Uterus (tissue), 4 donors: ENCODE data around the gene HERC5. TPM values are rescaled to one million over a fixed set of nuclear protein-coding genes. Genes with fewer than 3 reads are reported as not detected.

ENCODE experiments used
- DNase-seq, 2 donors: peaks; one replicate each; pipeline ENCODE4 v3.0.0-alpha.2; 2019 to 2020
- H3K27ac ChIP-seq, 2 donors: fragments of 200-600 bp; sonication (generic); 1 replicate in 1 of 2; 2 replicates in 1 of 2; pipeline ENCODE4 v1.5.1; 2016 to 2018
- H3K27me3 ChIP-seq, 2 donors: fragments of 200-600 bp; sonication (generic); one replicate each; pipeline ENCODE4 v1.5.1; 2018 to 2019; ENCODE audit warnings: control low read depth in 1 of 2
- H3K36me3 ChIP-seq, 2 donors: fragments of 200-600 bp; sonication (generic); one replicate each; pipeline ENCODE4 v1.5.1; 2019; ENCODE audit warnings: control low read depth in 1 of 2
- H3K4me1 ChIP-seq, 2 donors: fragments of 200-600 bp; sonication (generic); one replicate each; pipeline ENCODE4 v1.5.1; 2018 to 2019; ENCODE audit warnings: control low read depth in 1 of 2
- H3K4me3 ChIP-seq, 2 donors: fragments of 200-600 bp; sonication (generic); 1 replicate in 1 of 2; 2 replicates in 1 of 2; pipeline ENCODE4 v1.5.1; 2018 to 2019; ENCODE audit warnings: mild to moderate bottlenecking in 1 of 2
- H3K9me3 ChIP-seq, 2 donors: fragments of 200-600 bp; sonication (generic); one replicate each; pipeline ENCODE4 v1.5.1; 2019; ENCODE audit warnings: control low read depth in 1 of 2
- POLR2A ChIP-seq, 2 donors: fragments of 450-650 bp; IDR thresholded peaks; one replicate each; pipeline ENCODE4 v1.6.1; 2016; ENCODE audit warnings: antibody characterized with exemption in 2 of 2, mild to moderate bottlenecking in 1 of 2, moderate library complexity in 1 of 2
- intact Hi-C: fragments of 100-400 bp; cut with DNase I; formaldehyde crosslinking; loops from one replicate; pipeline ENCODE4 v1.15.1; 2023; ENCODE audit warnings: low total_unique reads
- total RNA-seq, 4 donors: library from RNA; depleted of rRNA in 3 of 4; stranded (reverse); fragments of >200 nt in 3 of 4; gene quantifications; one replicate each; pipeline versions ENCODE4 v1.1.0 to v1.2.4, GENCODE V29; 2014 to 2023
- TF ChIP-seq, protein P1 (sequence below), 4 experiments: fragments of 200-600 bp in 2 of 4; fragments of 450-650 bp in 2 of 4; sonication (generic) in 2 of 4; IDR thresholded peaks; one replicate each; pipeline ENCODE4 v1.5.1; 2016 to 2019; ENCODE audit warnings: antibody characterized with exemption in 4 of 4, mild to moderate bottlenecking in 2 of 4, moderate library complexity in 1 of 4
- donor health status: DM: yes; HTN: yes; CAD: no.

Gene HERC5
- total RNA-seq, 4 donors from 2014 or later: 4.3 to 23.7 (median 10.6) TPM

GRCh38 chr4:88497859-88498409 lies 41.0 kb downstream of the HERC5 start:
- Histone ChIP-seq H3K9me3 (no peaks in the 10 kb centered on the region), H3K27ac (no peak overlapping the region), H3K27me3 (no peaks in the 10 kb centered on the region), H3K4me3 (no peak overlapping the region), H3K4me1 (no peaks in the 10 kb centered on the region), H3K36me3 (no peaks in the 10 kb centered on the region)
- intact Hi-C loops: no loop called here
- no peak for DNase-seq
- TF ChIP-seq, protein P1, sequence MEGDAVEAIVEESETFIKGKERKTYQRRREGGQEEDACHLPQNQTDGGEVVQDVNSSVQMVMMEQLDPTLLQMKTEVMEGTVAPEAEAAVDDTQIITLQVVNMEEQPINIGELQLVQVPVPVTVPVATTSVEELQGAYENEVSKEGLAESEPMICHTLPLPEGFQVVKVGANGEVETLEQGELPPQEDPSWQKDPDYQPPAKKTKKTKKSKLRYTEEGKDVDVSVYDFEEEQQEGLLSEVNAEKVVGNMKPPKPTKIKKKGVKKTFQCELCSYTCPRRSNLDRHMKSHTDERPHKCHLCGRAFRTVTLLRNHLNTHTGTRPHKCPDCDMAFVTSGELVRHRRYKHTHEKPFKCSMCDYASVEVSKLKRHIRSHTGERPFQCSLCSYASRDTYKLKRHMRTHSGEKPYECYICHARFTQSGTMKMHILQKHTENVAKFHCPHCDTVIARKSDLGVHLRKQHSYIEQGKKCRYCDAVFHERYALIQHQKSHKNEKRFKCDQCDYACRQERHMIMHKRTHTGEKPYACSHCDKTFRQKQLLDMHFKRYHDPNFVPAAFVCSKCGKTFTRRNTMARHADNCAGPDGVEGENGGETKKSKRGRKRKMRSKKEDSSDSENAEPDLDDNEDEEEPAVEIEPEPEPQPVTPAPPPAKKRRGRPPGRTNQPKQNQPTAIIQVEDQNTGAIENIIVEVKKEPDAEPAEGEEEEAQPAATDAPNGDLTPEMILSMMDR (IDR thresholded peaks at IDR 0.05): no peak
- TF ChIP-seq POLR2A (IDR thresholded peaks at IDR 0.05): no peak

DNA sequence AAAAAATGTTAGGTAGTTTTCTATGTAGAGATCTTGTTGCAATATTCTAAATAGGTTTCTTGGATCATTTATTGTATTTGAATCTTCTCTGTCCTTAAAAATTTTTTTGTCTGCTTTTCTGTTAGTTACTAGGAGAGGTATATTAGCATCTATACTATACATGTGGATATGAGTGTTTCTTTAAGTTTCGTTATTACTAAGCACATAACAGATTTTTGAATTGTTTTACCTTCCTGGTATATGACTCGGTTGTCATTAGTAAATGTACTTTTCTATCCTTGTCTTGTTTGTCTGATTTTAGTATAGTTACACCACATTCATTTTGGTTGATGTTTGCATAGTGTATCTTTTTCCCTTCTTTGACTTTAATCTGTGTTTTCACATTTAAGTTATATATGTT lies 46.4 kb downstream of the HERC5 start:
- H3K27me3 ChIP-seq: no peaks in the 10 kb centered on the region
- H3K4me1 ChIP-seq: no peaks in the 10 kb centered on the region
- no peaks in the 10 kb centered on the region for H3K9me3 ChIP-seq
- intact Hi-C loops: no loop called here
- no peak for TF ChIP-seq POLR2A (IDR thresholded peaks at IDR 0.05)
- TF ChIP-seq, protein P1 (IDR thresholded peaks at IDR 0.05): no peak
- no peak overlapping the region for H3K27ac ChIP-seq
- DNase-seq: no peak
- H3K36me3 ChIP-seq: no peaks in the 10 kb centered on the region
- H3K4me3 ChIP-seq: no peak overlapping the region

- Histone ChIP-seq H3K27ac (no peak overlapping the region), H3K27me3 (no peaks in the 10 kb centered on the region), H3K4me1 (no peaks in the 10 kb centered on the region), H3K9me3 (no peaks in the 10 kb centered on the region), H3K4me3 (no peak overlapping the region), H3K36me3 (no peaks in the 10 kb centered on the region)
- DNase-seq: no peak
- TF ChIP-seq POLR2A (IDR thresholded peaks at IDR 0.05): no peak
- TF ChIP-seq, protein P1 (IDR thresholded peaks at IDR 0.05): no peak
- intact Hi-C loops: no loop called here
These were observed 54.3 kb downstream of the HERC5 start for GRCh38 chr4:88511236-88511635.

DNA sequence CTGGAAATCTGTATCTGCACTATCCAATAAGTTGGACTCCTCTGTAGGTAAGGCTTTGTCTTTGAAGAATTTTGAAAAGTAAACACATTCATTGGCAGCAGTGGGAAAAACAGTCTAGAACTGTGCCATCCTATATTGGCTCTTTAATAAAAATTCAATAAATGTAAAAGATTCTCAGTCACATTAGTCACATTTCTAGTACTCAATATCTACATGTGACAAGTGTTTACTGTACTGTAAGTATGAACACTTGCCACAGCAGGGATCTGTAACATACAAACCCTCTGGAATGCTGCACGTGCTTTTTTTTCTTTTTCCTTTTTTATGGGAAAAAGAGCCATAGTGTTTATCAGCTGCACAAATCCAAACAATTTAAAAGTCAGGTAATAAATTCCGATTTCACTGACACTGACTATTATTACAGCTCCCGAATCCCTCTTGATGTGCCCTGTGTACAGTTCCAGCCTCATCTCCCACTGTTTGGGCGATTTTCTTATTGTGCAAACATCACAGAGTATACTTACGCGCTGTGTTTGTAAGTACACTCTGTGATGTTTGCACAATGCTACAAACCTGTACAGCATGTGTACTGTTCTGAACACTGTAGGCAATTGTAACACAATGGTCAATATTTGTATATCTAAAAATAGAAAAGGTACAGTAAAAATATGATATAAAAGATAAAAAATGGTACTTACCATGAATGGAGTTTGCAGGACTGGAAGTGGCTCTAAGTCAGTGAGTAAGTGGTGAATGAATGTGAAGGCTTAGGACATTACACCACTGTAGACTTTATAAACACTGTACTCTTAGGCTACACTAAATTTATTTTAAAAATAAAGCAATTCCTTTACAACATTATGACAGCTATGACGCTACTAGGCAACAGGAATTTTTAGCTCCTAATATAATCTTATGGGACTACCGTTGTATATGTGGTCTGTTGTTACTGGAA lies 57.9 kb downstream of the HERC5 start:
- Histone ChIP-seq H3K27me3 (no peaks in the 10 kb centered on the region), H3K9me3 (no peaks in the 10 kb centered on the region), H3K4me3 (no peak overlapping the region), H3K4me1 (no peaks in the 10 kb centered on the region), H3K36me3 (no peaks in the 10 kb centered on the region), H3K27ac (no peak overlapping the region)
- TF ChIP-seq POLR2A (IDR thresholded peaks at IDR 0.05): no peak
- TF ChIP-seq, protein P1 (IDR thresholded peaks at IDR 0.05): no peak
- intact Hi-C loops: loop anchor here (5.0 kb wide), 1 partner anchor 293 kb away; no protein-coding TSS in a partner anchor
- DNase-seq: no peak

DNA sequence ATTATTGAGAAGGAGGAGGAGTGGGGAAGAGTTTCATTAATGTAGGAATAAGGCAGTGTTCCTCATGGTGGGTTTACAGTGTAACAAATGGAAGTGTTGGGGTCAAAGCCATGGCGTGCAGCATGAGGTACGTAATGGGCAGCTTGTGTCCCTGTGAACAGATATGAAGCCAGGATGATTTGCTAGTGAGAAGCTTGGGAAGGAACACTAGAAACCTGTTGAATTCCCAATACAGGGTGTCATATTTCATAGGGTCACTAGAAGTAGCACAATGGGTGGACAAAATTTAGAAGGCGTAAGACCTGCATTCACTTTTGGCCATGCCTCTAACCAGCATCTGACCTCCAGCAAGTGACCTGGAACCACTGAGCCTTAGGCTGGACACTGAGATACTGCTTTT lies 59.8 kb downstream of the HERC5 start:
- Histone ChIP-seq H3K36me3 (no peaks in the 10 kb centered on the region), H3K4me1 (no peaks in the 10 kb centered on the region), H3K9me3 (no peaks in the 10 kb centered on the region), H3K27me3 (no peaks in the 10 kb centered on the region), H3K27ac (no peak overlapping the region), H3K4me3 (no peak overlapping the region)
- no peak for TF ChIP-seq POLR2A (IDR thresholded peaks at IDR 0.05)
- intact Hi-C loops: loop anchor here (5.0 kb wide), 1 partner anchor 294 kb away; no protein-coding TSS in a partner anchor
- no peak for DNase-seq
